ENCODE results near the gene LIPT2.
"Not testable (repeated sequence)": the region's sequence is repeated elsewhere in the genome, so short reads cannot be mapped to it uniquely, and the experiment has no call there.

LIPT2 gene

DNA sequence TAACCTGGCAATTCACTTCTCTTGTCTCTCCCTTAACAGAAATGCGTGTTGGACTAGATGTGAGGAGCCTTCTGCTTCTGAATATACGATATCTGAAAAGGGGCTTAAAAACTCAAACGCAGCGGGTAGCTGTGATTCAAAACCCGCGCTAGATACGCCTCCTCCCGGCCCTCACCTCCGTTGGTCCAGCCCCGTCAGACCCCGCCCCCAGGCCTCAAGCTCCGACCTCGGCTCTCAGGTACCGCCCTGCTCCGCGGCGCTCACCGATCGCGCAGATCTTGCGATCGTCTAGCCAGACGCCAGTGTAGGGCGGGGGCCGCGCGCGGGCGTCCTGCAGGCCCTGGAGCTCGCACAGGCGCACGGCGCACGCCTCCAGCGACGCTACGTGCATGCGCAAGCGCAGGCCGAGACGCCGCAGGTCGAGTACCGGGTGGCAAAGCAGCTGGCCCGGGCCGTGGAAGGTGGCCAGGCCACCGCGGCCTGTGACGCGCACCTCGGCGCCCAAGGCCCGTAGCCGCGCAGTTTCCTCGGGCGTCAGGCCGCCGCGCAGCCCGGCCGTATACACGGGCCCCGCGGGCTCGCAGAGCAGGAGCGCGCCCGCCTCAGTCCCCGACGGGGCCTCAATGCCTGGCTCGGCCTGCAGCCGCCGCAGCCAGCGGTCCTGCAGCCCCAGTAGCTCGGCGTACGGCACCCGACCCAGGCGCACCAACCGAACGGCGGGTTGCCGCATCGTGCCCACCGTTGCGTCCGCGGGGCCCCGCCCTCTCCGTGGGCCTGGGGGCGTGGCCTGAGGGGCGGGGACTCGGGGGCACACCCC lies at the start of gene LIPT2:
Gene LIPT2, minus strand, starts transcription at position 751 of the 817 bp plus-strand sequence. Its CDS starts 21 bp downstream, at position 730.
- DNase-seq, result peak; percentile 66

DNA sequence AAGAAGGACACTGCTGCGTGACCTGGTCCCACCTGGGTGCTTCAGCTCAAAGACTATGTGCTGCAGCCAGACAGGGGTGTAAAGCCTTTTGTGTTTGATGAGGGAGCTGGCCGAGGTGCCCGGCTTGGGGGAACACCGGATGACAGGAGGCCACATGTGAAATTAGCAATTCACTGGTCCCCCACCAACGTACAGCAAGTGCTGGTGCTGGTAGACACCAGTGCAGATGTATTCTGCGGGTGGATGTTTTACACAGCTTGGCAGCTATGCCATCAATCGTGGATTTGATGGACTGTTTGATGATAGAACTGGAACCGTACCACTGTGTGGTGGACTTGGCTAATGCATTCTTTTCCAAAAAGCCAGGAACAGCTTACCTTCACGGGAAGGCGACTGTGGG lies 47.9 kb upstream of the LIPT2 start:
- DNase-seq, result no peak

DNA sequence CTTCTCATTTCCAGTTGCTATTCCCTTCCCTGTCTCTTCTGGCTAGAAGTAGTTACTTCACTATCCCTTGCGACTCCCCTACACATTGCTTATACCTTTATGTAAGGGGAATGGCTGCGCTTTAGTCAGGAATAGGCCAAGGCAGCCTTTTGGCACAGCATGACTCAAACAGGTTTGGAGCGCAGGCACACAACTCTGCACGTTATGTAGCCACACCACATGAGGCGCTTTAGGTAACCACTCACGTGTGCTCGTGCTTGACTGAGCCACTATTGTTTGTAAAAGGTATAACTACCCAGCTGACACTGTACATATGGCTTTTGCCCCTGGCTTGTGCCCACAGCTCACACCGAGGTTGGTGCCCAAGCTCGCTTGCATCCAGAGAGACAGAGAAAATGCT lies 46.7 kb upstream of the LIPT2 start:
- DNase-seq, result no peak

DNA sequence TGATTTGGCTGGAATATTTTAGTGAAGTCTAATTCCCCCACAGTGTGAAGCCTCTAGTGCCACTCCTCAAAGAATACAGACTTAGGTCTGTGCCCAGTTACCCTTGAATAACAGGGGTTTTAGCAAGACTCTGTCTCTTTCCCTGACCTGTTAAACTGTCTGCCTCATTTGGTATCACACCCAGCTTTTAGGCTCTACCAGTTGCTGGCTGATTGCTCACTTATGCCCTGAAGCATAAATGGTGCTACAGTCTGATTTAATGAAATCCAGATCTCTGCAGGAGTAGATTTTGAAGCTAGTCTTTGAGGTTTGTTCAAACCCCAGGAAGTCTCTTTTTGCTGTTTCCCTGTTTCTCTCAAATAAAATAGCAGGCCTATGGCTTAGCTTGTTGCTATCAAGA lies 45.2 kb upstream of the LIPT2 start:
- DNase-seq, result no peak

DNA sequence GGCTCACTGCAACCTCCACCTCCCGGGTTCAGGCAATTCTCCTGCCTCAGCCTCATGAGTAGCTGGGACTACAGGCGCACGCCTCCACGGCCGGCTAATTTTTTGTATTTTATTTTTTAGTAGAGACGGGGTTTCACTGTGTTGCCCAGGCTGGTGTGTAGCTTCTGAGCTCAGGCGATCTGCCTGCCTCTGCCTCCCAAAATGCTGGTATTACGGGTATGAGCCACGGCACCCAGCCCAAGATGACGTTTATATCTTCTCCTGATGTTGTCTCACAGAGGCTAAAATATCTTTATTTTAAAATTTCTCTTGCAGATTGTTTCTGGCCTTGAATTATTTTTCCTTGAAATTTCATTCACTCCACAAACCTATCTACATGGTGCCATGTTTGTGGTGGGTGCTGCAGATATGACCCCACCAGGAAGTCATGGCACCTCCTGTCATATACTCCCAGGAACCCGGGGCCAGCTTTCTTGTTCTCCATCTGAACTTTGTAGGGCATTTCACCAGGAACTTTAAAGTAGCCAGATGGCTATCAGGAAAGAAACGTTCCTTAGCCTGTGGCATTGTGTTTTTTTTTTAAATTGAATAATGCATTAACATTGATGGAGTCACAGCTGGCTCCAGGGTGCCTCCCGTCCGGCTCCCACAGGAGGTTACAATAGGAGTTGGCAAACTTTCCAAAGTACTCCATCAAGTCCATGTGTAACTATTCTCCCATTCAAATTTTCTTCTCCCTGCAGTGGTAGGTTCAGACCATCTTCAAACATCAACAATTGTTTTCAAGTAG lies 42.0 kb upstream of the LIPT2 start:
- DNase-seq, result no peak

DNA sequence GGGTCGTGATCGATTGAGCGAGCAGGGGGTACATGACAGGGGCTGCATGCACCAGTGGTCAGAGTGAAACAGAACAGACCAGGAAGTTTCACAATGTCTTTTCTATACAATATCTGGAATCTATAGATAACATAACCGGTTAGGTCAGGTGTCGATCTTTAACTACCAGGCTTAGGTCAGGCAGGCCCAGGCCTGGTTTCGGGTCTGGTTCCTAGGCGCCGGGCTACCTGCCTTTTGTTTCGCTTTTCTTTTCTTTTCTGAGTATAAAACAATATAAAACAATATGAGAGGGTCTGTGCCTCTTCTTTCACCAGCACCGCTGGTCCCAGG lies 41.4 kb upstream of the LIPT2 start:
- not testable (repeated sequence) for DNase-seq

DNA sequence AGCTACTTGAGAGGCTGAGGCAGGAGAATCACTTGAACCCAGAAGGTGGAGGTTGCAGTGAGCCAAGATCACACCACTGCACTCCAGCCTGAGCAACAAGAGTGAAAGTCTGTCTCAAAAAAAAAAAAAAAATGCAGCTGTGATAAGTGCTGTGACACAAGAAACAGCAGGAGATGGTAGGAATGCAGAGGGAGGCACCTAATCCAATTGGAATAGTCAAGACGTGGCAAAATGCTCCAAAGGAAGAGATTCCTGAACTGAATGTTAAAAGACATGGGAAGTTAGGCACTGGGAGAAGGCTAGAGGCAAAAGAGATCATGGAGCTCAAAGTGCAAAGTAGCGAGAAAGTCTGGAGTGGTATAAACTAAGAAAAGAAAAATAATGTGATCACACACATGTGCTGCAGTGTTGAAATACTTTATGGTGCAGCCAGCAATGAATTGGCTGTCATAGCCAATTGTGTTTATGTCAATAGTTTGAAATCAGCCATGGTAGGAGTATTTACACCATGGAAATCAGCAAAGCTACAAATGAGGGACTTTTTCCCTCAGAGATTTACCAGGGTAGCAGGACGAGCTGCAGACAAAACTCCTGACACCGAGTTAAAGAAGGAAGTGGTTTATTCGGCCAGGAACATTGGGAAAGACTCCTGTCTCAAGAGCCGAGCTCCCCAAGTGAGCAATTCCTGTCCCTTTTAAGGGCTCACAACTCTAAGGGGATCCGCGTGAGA lies 40.9 kb upstream of the LIPT2 start:
- no peak for DNase-seq

DNA sequence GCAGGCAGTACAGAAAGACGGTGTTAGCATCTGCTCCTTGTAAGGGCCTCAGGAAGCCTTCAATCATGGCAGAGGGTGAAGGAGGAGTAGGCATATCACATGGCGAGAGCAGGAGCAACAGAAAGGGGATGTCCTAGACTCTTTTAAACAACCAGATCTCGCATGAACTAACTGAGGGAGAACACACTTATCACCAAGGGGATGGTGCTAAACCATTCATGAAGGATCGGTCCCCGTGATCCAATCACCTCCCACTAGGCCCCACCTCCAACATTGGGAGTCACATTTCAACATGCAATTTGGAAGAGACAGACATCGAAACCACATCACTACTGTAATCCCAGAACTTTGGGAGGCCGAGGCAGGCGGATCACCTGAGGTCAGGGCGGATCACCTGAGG lies 39.9 kb upstream of the LIPT2 start:
- no peak for DNase-seq

DNA sequence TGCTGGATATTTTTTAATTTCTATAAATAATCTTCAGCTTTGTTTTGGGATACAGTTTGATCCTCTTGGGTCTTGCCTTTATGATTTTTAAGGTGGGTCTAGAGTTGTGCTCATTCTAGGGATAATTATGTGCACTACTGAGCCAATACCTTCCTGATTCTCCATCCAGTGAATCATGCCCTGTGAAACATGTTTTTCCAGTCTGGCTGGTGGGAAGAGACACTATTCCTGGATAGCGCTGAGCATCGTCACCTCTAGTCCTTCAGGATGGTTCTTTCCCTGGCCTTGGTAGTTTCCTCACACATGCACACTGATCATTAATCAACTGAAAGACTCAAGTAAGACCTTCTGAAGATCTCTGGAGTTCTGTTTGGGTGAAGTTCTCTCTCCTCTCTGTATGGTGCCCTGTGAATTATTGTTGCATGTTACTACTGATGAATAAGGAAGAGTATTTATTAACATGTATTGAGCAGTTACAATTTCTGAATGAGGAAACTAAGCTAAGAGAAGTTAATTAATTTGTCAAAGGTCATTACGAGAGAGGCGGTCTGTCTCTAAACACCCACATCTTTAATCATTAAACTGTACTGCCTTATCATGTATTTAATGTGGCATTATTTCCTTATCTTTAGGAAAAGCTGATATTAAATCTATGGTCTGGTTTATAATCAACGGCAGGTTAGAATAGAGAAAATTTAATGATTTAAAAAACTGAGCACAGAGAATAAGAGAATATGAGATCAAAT lies 39.1 kb upstream of the LIPT2 start:
- no peak for DNase-seq

DNA sequence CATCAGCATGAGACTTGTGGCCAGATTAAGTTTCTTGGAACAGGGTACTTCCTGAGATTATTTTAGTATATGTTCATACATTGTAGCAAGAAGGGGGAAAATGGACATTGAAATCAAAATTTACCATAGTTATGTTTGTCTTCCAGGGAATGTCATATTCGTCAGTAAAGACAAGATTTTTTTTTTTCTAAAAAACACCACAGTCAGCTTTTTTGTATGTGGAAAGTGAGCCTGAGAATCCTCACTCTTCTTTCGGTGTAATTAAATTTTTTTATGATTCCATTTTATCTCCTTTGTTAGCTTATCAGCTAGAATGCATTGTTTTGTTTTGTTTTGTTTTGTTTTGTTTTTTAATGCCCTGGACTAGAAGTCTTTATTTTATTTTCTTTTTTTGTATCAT lies 31.5 kb upstream of the LIPT2 start:
- no peak for DNase-seq

DNA sequence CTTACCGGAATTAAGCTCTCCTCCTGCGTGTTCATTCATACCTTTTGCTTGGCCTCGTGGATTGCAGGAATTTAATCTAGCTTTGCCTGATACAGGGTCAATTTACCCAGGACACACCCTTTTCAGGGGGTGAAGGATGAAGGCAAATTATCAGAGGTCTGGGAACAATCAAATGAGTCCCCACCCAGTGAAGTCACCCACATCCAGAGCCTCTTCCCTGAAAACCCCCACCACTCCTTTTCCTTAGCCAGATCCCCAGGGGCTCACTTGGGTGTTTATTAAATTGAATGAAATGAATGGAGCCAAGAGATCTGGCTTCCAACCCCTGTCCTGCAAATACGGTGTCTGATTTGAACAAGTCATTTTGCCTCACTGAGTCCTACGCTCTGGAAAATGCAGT lies 31.0 kb upstream of the LIPT2 start:
- DNase-seq, result no peak

DNA sequence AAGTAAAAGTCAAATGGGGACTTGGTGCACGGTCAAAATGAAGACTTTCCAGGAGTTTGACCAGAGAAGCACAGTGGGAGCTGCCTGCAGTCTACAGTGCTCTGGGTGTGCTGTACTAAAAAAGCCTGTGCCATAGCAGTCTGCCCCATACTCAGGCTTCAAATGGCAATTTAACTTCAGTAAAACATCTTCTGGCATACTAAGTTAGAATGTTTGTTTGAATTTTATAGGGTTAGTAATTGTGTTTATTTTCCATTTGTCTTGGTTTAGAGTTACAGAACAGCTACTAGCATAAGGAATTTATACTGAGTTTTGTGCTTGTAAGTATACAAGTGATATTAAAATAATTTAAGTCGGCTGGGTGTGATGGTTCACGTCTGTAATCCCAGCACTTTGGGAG lies 29.3 kb upstream of the LIPT2 start:
- DNase-seq, result no peak

DNA sequence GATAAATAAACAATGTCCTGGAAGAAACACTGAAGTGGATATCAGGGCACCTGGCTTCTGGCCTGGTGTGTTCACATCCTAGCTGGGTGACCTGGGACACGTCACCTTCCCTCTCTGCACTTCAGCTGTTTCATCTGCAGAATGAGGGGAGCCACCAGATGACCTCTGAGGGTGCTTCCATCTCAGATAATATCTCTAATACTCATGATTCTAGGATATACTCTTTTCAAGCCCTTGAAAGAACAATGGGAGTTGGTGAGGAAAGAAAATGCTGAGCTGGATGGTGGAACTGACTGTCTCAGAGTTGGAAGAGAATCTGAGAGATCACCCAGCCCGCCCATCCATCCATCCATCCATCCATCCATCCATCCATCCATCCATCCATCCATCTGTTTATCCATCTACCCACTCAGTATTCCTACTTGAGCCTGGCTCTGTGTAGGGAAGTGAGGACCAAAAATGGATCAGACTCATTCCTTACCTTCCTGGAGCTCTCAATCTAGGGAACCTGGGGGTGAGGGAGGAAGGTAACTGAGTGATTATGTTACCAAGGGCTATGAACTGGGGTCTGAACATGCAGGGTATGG lies 28.2 kb upstream of the LIPT2 start:
- DNase-seq, result no peak

DNA sequence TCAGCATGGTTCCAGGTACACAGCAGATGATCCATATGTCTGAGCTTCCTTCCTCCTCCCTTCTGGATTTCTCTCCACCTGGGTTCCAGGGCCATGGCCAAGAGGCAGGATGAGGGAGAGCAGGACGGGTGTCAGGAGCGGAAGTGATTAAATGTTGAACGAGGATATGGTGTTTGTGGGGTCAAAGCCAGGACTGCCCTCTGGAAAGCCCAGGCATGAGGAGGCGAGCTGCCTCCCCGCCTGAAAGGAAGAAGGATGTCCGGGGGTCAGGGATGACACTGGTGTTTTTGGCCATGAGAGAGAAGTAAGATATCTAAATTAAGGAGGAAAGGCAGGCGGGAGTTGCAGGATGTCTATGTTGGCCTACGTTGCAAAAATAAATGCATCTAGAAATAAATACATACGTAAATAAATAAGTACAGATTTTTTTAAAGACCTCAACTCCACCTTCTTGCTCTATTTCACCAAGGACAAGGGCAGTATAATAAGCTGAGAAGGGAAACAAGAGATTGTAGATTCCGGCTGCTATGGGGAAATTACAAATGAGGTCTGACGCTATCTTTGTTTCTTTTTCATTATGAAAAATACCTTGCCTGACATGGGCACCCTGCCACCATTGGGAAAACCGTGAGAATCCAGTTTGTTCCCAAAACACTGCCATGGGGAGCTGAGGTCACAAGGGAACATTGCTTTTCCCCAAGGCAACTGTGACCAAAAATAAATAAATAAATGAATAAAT lies 27.6 kb upstream of the LIPT2 start:
- DNase-seq, result no peak

DNA sequence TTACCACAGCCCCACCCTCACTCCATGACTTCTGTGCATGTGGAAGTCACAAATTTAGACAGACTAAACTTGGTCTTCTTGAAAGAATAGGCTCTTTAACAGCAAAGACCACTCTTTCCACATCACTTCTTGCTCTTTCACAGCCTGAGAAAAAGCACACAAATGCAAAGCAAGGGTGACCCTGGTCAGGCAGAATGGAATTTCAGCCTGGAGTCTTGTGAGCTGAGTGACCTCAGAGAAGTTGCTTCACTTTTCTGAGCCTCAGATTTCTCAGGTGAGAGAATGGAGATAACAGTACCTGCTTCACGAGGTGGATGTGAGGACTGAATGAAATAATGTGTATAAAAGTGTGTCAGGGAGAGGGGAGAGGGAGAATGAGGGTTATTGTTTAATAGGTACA lies 26.8 kb upstream of the LIPT2 start:
- DNase-seq, result no peak

DNA sequence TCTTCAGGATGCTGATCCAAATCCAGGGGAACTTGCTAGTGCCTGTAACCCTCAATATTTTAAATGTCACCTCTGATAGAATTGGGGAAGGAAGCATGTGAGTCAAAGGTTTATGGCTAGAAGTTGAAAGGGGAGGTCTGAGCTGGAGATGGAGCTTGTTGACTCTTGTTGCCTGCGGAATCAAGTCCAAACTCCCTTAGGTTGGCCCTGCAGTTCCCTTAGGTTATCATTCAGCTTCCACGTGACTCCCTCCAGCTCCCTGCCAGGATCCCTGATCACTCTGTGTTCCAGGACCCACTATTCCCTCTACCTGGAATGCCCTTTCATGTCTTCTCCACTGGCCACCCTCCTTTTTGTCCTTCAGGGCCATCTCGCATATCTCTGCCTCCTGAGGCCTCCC lies 26.2 kb upstream of the LIPT2 start:
- no peak for DNase-seq

DNA sequence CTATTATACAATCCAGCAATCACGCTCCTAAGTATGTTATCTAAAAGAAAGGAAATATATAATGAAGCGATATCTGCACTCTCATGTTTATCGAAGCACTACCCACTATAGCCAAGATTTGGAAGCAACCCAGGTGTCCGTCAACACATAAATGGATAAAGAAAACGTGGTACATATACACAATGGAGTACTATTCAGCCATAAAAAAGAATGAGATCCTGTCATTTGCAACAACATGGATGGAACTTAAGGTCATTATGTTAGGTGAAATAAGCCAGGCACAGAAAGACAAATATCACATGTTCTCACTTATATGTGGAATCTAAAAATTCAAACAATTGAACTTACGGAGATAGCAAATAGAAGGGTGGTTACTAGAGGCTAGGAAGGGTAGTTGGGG lies 24.1 kb upstream of the LIPT2 start:
- not testable (repeated sequence) for DNase-seq

DNA sequence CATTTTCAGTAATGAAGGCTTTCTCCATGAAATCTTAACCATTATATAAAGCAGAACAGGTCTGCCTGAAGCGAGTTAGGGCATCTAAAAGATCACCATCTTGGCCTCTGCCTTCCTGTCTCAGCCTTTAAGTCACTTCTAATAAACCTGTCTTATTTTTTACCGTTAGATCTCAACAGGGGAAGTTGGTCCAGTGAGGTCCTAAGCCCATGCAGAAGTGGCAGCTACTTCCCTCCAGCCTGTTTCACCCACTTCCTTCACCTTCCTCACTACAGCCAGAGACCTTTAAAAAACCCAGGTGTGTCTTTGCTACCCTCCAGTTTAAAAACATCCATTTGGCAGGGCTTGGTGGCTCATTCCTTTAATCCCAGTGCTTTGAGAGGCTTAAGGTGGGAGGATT lies 14.1 kb upstream of the LIPT2 start:
- DNase-seq, result no peak

DNA sequence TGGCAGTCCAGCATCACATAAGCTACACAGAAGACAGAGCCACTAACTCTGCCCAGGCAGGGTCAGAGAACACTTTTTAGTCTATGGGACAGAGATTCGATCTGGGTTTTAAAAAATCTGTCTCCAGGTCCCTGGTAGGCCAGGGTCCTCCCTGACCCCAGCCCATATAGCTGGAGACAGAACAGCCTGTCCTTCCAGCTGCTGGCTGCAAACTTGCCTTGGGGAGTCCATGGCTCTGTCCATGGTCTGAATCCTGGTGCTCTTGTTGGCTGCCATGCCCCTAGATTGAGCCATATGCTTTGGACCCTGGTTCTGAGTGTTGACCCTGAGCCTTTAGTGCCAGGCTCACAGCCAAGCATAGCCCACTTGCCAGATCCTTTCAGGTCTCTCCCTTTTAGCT lies 13.3 kb upstream of the LIPT2 start:
- no peak for DNase-seq

DNA sequence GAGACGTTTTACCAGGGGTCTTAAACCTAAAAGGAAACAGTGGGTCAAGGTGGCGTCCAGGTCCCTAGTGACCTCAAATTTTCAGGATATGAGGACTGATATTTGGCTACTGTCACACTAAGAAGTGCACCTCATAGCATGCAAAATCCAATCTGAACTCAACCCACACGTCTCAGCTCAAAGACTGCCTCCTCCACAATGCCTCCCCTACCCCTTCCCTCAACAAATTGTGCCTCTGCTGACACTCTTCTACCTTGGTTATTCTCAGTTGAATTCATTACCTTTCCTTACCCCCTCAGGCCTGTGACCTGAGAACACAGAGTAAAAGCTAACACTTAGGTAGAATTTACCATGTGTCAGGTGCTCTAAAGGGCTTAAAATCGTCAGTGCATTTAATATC lies 12.4 kb upstream of the LIPT2 start:
- no peak for DNase-seq

DNA sequence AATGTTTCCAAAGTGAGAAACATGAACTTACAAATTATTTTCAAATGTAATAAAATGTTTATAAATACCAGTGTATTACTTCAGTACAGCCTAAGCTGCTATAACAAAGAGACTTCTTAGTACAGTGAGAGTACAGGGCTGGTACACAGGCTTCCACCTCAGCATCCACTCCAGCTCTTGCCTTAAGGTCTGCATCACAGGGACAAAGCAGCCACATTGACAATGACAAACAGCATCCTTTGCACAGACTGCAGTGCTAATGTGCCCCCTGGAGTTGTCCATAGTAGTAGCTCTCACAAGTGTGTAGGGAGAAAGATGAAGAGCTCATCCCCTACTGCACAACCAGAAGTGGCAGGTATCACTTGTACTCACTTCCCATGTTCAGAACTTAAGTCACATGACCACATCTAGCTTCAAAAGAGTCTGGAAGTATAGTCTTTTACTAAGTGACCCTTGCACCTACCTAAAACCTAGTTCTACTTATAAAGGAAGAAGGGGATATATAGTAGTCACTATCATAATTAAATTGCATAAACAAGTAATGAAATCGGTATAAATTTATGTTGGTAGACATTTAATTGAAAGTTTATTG lies 10.7 kb upstream of the LIPT2 start:
- no peak for DNase-seq

DNA sequence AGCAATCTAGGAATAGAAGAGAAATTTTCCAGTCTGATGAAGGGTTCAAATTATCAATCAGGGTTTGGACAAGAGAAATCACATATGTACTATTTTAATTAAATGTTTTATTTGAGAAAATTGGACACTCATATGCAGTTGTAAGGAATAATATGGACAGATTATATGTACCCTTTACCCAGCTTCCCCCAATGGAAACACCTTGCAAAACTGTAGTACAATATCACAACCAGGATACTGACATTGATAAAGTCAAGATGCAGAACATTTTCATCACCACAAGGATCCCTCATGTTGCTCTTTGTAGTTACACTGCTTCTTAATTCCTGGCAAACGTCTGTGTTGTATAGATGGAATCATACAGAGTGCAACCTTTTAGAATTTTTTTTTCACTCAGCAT lies 1.4 kb upstream of the LIPT2 start:
- DNase-seq, result no peak

All from GOT3 (cell line).